Fibroblast of lung (primary cell): ENCODE data around the gene FBXO5. TPM values are rescaled to one million over a fixed set of nuclear protein-coding genes. Genes with fewer than 3 reads are reported as not detected.

ENCODE experiments used
- DNase-seq, 2 donors: peaks; one replicate each; pipeline versions ENCODE4 v3.0.0 to v3.0.0-alpha.2; 2010; ENCODE audit warnings: low read depth in 2 of 2
- H2AFZ ChIP-seq: 2 replicates; pipeline ENCODE4 v1.5.1; 2012; ENCODE audit warnings: low read length, control low read depth, inconsistent platforms
- H3K27ac ChIP-seq: 2 replicates; pipeline ENCODE4 v1.5.1; 2011; ENCODE audit warnings: low read length, control low read depth; ENCODE audit not compliant: insufficient read depth
- H3K27me3 ChIP-seq: 2 replicates; pipeline ENCODE4 v1.5.1; 2011; ENCODE audit warnings: mild to moderate bottlenecking, low read length; ENCODE audit not compliant: control insufficient read depth, insufficient read depth
- H3K36me3 ChIP-seq: 2 replicates; pipeline ENCODE4 v1.5.1; 2011; ENCODE audit warnings: low read length; ENCODE audit not compliant: control insufficient read depth, insufficient read depth
- H3K4me1 ChIP-seq: 2 replicates; pipeline ENCODE4 v1.5.1; 2011; ENCODE audit warnings: low read length; ENCODE audit not compliant: control insufficient read depth, insufficient read depth; ENCODE audit errors: extremely low read depth
- H3K4me2 ChIP-seq: 2 replicates; pipeline ENCODE4 v1.5.1; 2011; ENCODE audit warnings: low read length, control low read depth; ENCODE audit not compliant: insufficient read depth; ENCODE audit errors: extremely low read depth
- H3K4me3 ChIP-seq, 4 experiments: fragments of 200-600 bp in 1 of 4; sonication (generic) in 1 of 4; replicated peaks in 1 of 4; 2 replicates each; pipeline ENCODE4 v1.5.1; 2011 to 2016; ENCODE audit warnings: low read length in 4 of 4, low read depth in 3 of 4, mild to moderate bottlenecking in 3 of 4, control low read depth in 2 of 4, inconsistent platforms in 1 of 4, mixed read lengths in 1 of 4; ENCODE audit not compliant: insufficient read depth in 1 of 4; ENCODE audit errors: control extremely low read depth in 1 of 4
- H3K79me2 ChIP-seq: 2 replicates; pipeline ENCODE4 v1.5.1; 2012; ENCODE audit warnings: mild to moderate bottlenecking, low read length, inconsistent platforms; ENCODE audit not compliant: control insufficient read depth, insufficient read depth
- H3K9ac ChIP-seq: 2 replicates; pipeline ENCODE4 v1.5.1; 2011; ENCODE audit warnings: mild to moderate bottlenecking, low read length, control low read depth; ENCODE audit not compliant: insufficient read depth
- H3K9me3 ChIP-seq: 2 replicates; pipeline ENCODE4 v1.5.1; 2012; ENCODE audit warnings: low read depth, low read length; ENCODE audit not compliant: control insufficient read depth, insufficient read depth
- H4K20me1 ChIP-seq: 2 replicates; pipeline ENCODE4 v1.5.1; 2011; ENCODE audit warnings: low read length; ENCODE audit not compliant: control insufficient read depth, insufficient read depth; ENCODE audit errors: extremely low read depth
- CTCF ChIP-seq, 2 donors: IDR thresholded peaks in 1 of 2; conservative IDR thresholded peaks in 1 of 2; 1 replicate in 1 of 2; 2 replicates in 1 of 2; pipeline ENCODE4 v1.5.1; 2011 to 2012; ENCODE audit warnings: low read length in 2 of 2, control low read depth in 1 of 2, inconsistent platforms in 1 of 2, low read depth in 1 of 2, mild to moderate bottlenecking in 1 of 2
- EZH2 ChIP-seq: IDR thresholded peaks from 2 replicates; pipeline ENCODE4 v1.5.1; 2012; ENCODE audit warnings: low read length, control low read depth, mild to moderate bottlenecking; ENCODE audit errors: missing control alignments
- polyA plus RNA-seq, 2 donors: library from polyadenylated mRNA; depleted of rRNA in 1 of 2; stranded (reverse) in 1 of 2; unstranded in 1 of 2; fragments of >200 nt; gene quantifications; 2 replicates each; pipeline ENCODE4 v1.2.1, GENCODE V29; 2011 to 2012; ENCODE audit warnings: missing spikeins in 1 of 2
- total RNA-seq: library from RNA; depleted of rRNA; stranded (reverse); fragments of >200 nt; gene quantifications from 2 replicates; pipeline ENCODE4 v1.2.1, GENCODE V29; 2014

Gene FBXO5
- total and polyA plus RNA-seq, 2 donors (not counting 1 experiment from before 2014, with no cell fraction given) = 8.4 to 11.7 TPM

- no peaks in the 10 kb centered on the region for H3K79me2 ChIP-seq
- H3K27ac ChIP-seq = no peak overlapping the region
- no peaks in the 10 kb centered on the region for H3K36me3 ChIP-seq
- no peaks in the 10 kb centered on the region for H3K9me3 ChIP-seq
- H3K4me1 ChIP-seq = no peaks in the 10 kb centered on the region
- no peaks in the 10 kb centered on the region for H4K20me1 ChIP-seq
- H3K27me3 ChIP-seq = no peaks in the 10 kb centered on the region
- no peak overlapping the region for H3K4me3 ChIP-seq
- no peak for DNase-seq
- no peak for TF ChIP-seq EZH2
- no peak for TF ChIP-seq CTCF (conservative IDR thresholded peaks at IDR 0.05 in 1 of 2, IDR thresholded peaks at IDR 0.05 in 1 of 2; ENCODE audit: low read depth in 1 of 2, low read length in 2 of 2)
- H2AFZ ChIP-seq = no peak overlapping the region
- H3K9ac ChIP-seq = no peak overlapping the region
- no peak overlapping the region for H3K4me2 ChIP-seq
Measured at GRCh38 chr6:152959333-152959732, 23.5 kb downstream of the FBXO5 start.

- H2AFZ ChIP-seq = no peak overlapping the region
- H3K4me3 ChIP-seq = no peak overlapping the region
- TF ChIP-seq CTCF (conservative IDR thresholded peaks at IDR 0.05 in 1 of 2, IDR thresholded peaks at IDR 0.05 in 1 of 2; ENCODE audit: low read depth in 1 of 2, low read length in 2 of 2) (no peak), EZH2 (no peak)
- H3K27me3 ChIP-seq = no peaks in the 10 kb centered on the region
- H3K36me3 ChIP-seq = no peaks in the 10 kb centered on the region
- no peak overlapping the region for H3K9ac ChIP-seq
- no peaks in the 10 kb centered on the region for H3K9me3 ChIP-seq
- DNase-seq = no peak
- no peaks in the 10 kb centered on the region for H4K20me1 ChIP-seq
- H3K79me2 ChIP-seq = no peaks in the 10 kb centered on the region
- H3K4me2 ChIP-seq = no peak overlapping the region
- H3K27ac ChIP-seq = no peak overlapping the region
- no peaks in the 10 kb centered on the region for H3K4me1 ChIP-seq
Measured at GRCh38 chr6:152957796-152958195, 25.0 kb downstream of the FBXO5 start.

- no peaks in the 10 kb centered on the region for H3K9me3 ChIP-seq
- H2AFZ ChIP-seq = no peak overlapping the region
- no peak for DNase-seq
- H3K4me3 ChIP-seq = no peak overlapping the region
- H3K9ac ChIP-seq = no peak overlapping the region
- H4K20me1 ChIP-seq = no peaks in the 10 kb centered on the region
- H3K79me2 ChIP-seq = no peaks in the 10 kb centered on the region
- H3K36me3 ChIP-seq = no peaks in the 10 kb centered on the region
- no peaks in the 10 kb centered on the region for H3K4me1 ChIP-seq
- H3K4me2 ChIP-seq = no peak overlapping the region
- no peak overlapping the region for H3K27ac ChIP-seq
- TF ChIP-seq EZH2 (no peak), CTCF (conservative IDR thresholded peaks at IDR 0.05 in 1 of 2, IDR thresholded peaks at IDR 0.05 in 1 of 2; ENCODE audit: low read depth in 1 of 2, low read length in 2 of 2) (no peak)
- no peaks in the 10 kb centered on the region for H3K27me3 ChIP-seq
Measured at GRCh38 chr6:152954443-152954842, 28.4 kb downstream of the FBXO5 start.
